GM12875 (cell line): ENCODE measurements around the gene MZF1.

Experiments
- H3K4me3 ChIP-seq: one replicate; pipeline ENCODE4 v1.5.1; 2011; ENCODE audit warnings: low read depth, low read length, control low read depth
- CTCF ChIP-seq: IDR thresholded peaks from 2 replicates; pipeline ENCODE4 v1.5.1; 2011; ENCODE audit warnings: low read depth, mild to moderate bottlenecking, control low read depth, inconsistent platforms, low read length, moderate library complexity, borderline replicate concordance; ENCODE audit not compliant: insufficient read depth

MZF1 gene

GRCh38 chr19:58519355-58520256 lies 53.5 kb downstream of the MZF1 start, which contains the start of gene ZBTB45:
Gene ZBTB45, minus strand, starts transcription at chr19:58519810. Its CDS starts 2,137 bp downstream, at chr19:58517673.
- H3K4me3 ChIP-seq = peak within 1 kb of the TSS; percentile 78
- TF ChIP-seq CTCF = peak; percentile 93

- TF ChIP-seq CTCF = peak; percentile 48; the same call in 1 of the 2 replicates
- H3K4me3 ChIP-seq = peak overlapping the region; percentile 78
Measured at GRCh38 chr19:58519087-58519354, 54.1 kb downstream of the MZF1 start.

- peak overlapping the region; percentile 78 for H3K4me3 ChIP-seq
- TF ChIP-seq CTCF = no peak; the same call in 1 of the 2 replicates
Measured at GRCh38 chr19:58518256-58519086, 54.7 kb downstream of the MZF1 start.

- no peak for TF ChIP-seq CTCF
- H3K4me3 ChIP-seq = no peak overlapping the region
Measured at GRCh38 chr19:58516964-58517833, 55.9 kb downstream of the MZF1 start.

- TF ChIP-seq CTCF = no peak
- H3K4me3 ChIP-seq = no peak overlapping the region
Measured at GRCh38 chr19:58516246-58516836, 56.8 kb downstream of the MZF1 start.

GRCh38 chr19:58515259-58515658 lies 57.9 kb downstream of the MZF1 start:
- no peak for TF ChIP-seq CTCF

More at GRCh38 chr19:58515259-58515658, 57.9 kb downstream of the MZF1 start:
- H3K4me3 ChIP-seq = no peak overlapping the region
